GM10248 (cell line): Measurements from ENCODE around the gene IQSEC1.

Experiments
- CTCF ChIA-PET: fragments of 300-600 bp; sonication (Branson Sonifier 250); formaldehyde crosslinking; extraction: SDS; loops from one replicate; lab custom pipeline; 2021; ENCODE audit warnings: antibody characterized with exemption; lab: Yijun Ruan, JAX
- POLR2A ChIA-PET: fragments of 350-650 bp; sonication (Branson Sonifier 250); formaldehyde crosslinking; extraction: SDS; loops from one replicate; lab custom pipeline; 2020; ENCODE audit warnings: antibody characterized with exemption; lab: Yijun Ruan, JAX
- DNase-seq: peaks from one replicate; pipeline ENCODE4 v3.0.0; 2012; ENCODE audit errors: extremely low spot score
- TF ChIP-seq, protein P1 (sequence below): IDR thresholded peaks from 2 replicates; pipeline ENCODE4 v1.5.1; 2012; ENCODE audit warnings: mild to moderate bottlenecking, low read depth; ENCODE audit errors: extremely low read depth, missing control alignments, control extremely low read depth

IQSEC1 gene

DNA sequence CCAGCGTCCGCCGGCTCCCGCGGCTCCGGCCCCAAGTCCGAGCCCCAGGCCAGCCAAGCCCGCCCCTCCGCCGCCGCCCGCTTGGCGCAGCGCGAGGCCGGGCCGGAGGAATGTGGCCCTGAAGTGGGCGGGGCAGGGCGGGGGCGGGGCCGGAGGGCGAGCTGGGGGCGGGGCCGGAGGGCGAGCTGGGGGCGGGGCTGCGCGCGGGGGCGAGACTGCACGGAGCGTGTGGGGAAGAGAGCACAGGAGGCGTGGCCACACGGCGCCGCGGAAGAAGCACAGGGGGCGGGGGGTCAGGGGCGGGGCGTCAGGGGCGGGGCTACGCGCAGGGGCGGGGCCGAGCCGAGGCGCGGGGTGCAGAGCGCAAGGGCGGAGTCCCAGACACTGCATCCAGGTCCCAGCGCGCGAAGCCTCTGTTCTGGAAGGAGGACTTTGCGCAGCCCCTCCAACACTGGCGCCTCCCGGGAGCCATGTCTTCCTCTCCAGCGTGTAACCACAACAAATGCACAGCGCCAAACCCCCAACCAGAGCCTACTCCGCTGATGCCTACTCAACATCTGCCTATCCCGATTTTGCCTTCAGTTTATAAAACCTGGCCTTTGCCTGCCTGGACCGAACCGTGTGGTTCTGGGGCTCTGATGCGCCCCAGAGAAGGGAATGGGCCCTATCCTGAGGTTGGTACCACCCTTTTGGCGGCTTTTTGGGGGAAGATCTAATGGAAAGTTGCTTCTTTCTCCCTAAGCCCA lies 105.5 kb downstream of the IQSEC1 start:
- ChIA-PET POLR2A (interaction anchor here (0.7 kb wide), 1 partner anchor 512 kb away, joined by 4 read pairs; no protein-coding TSS in a partner anchor), CTCF (interaction anchor here (0.7 to 15.2 kb wide), 3 partner anchors 8 to 27 kb away, joined by 3 to 163 read pairs (median 3); no protein-coding TSS in a partner anchor)
- TF ChIP-seq, protein P1, sequence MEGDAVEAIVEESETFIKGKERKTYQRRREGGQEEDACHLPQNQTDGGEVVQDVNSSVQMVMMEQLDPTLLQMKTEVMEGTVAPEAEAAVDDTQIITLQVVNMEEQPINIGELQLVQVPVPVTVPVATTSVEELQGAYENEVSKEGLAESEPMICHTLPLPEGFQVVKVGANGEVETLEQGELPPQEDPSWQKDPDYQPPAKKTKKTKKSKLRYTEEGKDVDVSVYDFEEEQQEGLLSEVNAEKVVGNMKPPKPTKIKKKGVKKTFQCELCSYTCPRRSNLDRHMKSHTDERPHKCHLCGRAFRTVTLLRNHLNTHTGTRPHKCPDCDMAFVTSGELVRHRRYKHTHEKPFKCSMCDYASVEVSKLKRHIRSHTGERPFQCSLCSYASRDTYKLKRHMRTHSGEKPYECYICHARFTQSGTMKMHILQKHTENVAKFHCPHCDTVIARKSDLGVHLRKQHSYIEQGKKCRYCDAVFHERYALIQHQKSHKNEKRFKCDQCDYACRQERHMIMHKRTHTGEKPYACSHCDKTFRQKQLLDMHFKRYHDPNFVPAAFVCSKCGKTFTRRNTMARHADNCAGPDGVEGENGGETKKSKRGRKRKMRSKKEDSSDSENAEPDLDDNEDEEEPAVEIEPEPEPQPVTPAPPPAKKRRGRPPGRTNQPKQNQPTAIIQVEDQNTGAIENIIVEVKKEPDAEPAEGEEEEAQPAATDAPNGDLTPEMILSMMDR = no peak
- peak; percentile 100 for DNase-seq

DNA sequence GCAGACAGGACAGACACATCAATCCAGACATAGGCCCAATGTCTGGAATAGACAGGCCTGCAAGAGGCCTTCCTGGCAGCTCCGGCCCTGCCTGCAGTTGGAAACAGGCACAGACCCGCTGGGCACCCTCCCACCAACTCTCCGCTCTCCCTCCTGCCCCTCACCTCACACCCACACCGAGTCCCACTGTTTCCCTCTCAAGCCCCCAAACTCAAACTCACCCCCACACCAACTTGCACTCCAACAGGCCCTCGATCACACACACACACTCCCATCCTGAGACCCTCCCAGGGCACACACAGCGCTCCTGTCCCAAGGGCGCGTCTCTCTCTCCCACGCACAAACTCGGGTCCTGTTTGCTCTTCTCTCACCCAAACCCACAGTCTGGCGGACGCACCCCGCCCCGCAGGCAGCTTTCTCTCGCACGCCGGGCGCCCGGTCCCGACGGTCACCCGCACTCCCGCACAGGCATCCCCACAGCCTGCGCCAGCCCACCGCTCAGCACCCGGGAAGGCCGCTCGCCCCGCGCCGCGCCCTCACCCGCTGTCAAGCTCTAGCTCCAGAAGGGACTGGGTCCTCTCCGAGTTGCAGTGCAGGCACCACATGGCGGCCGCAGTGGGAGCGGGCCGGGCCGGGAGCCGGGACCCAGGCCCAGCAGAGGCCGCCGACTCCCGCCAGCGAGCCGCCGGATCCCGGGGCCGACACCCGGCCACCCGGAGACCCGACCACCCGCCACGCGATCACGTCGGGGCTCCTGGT lies 106.2 kb downstream of the IQSEC1 start:
- ChIA-PET CTCF (interaction anchor here (0.7 to 15.2 kb wide), 7 partner anchors 9 to 74 kb away, joined by 3 to 163 read pairs (median 3); no protein-coding TSS in a partner anchor), POLR2A (interaction anchor here (0.7 kb wide), 1 partner anchor 513 kb away, joined by 4 read pairs; no protein-coding TSS in a partner anchor)
- DNase-seq = peak; percentile 42

DNA sequence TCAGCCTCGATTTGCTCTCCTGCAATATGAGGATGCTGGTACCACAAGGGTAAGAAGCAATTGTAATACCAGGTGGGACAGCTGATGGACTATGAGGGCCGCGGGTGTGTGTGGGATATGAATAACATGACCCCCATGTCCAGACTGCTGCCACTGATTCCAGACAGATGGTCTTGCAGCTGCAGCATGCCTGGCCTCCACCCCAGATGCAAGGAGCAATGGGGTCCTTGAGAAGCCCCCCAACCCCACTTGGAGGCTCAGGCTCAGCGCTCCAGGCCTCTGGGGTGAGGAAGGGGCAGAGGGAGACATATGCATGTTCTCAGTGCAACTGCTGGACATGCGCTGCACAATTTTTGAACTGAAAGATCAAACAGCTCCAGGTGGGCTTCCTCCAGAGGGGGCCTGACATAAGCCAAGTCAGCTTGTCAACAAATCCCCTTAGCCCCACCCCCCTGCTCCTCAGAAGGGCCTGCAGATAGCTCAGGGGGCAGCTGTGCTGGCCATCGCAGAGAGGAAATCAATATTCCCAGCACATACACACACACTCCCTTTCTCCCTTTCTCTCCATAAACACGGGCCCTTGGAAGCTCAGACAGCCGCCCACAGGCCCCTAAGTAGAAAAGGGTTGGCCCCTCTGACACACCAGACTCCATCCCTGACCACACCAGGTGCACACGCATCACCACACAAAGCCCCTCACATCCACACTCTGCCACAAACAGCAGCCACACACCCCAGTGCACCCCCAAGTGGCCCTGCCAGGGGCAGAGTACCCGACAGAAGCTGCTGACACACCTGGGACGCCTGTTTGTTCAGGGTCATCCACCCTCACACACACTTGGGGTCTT lies 107.0 kb downstream of the IQSEC1 start:
- DNase-seq = no peak
- CTCF ChIA-PET = interaction anchor here (0.9 to 15.2 kb wide), 9 partner anchors 16 to 126 kb away, joined by 3 to 163 read pairs (median 3); no protein-coding TSS in a partner anchor
- TF ChIP-seq, protein P1 = no peak
- POLR2A ChIA-PET = no interaction called here

More for the DNA sequence above, 106.2 kb downstream of the IQSEC1 start:
- TF ChIP-seq, protein P1 = no peak

DNA sequence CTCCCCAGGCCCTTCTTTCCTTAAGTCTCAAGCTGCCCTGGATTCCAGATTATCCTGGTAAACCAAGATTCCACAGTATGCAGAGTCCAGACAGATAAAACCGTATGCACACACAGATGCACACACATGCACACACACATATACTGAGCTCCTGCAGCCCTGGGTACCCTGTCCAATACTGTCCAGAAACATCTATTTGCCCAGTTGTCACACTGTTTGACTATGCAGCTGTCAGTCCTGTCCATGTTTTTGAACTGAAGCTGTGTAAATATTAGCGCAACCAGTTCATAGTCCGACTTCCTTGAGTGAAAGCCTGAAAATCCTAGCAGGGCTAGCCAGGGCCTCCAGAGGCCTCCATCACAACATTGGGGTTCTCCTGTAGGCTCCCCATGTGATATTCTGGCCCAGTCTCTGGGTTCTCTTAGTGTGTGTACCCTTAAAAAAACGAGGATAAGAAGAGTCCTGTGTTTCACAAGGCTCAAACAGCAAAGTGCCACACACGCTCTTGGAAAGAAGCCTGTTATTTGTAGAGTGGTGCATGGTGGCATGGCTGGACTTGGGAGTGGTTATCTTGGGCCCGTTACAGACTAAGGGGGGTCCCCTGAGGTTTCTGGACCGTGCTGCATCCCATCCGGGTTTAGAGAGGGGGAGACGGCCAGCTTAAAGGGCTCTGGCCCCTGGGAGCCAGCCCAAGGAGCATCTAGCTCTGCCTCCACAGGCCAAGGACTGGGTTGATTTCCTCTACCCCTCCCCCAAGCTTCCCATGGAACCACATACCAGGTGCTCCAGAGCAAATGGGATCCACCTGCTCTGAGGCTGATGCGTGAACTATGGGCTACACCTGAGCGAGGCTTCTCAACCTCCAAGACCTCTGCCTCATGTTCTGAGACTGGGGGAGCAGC lies 108.3 kb downstream of the IQSEC1 start:
- ChIA-PET CTCF (interaction anchor here (0.6 to 15.2 kb wide), 9 partner anchors 8 to 127 kb away, joined by 3 to 163 read pairs (median 3); no protein-coding TSS in a partner anchor), POLR2A (interaction anchor here (0.5 kb wide), 1 partner anchor 339 kb away, joined by 3 read pairs; no protein-coding TSS in a partner anchor)
- DNase-seq = no peak
- TF ChIP-seq, protein P1 = no peak

DNA sequence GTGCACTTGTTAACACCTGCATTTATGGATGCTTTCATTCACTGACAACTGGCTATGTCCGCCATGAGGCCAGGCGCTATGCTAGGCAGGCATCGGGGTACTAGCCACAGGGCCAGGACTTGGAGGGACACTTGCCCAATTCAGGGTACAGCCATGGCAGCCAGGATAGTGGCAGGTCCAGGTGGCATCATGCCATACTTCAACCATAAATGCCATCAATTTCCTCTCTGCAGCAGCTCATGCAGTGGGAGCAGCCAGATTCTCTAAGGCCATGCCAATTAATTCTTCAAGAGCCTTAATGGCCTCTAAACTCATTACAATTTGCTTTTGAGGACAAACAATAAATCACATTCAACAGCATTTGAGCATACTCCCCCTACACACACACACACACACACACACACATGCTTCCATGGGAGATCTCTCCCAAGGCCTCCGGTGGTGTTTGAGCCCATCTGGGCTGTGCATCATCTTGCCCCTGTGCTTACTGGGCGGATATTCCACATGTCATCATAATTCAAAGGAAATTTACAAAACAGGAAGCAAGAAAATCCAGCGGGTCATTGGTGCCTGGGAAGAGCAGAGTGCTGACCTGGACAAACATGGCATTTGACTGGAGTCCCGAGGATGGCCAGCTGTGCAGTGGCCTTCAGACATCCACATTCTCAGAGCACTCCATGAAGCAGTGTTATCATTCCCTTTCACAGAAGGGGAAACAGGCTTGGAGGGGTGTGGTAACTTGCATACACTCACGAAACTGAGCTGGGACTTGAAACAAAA lies 109.1 kb downstream of the IQSEC1 start:
- TF ChIP-seq, protein P1 = no peak
- DNase-seq = no peak
- CTCF ChIA-PET = interaction anchor here (1.0 to 15.2 kb wide), 3 partner anchors 9 to 31 kb away, joined by 3 to 163 read pairs (median 6); no protein-coding TSS in a partner anchor
- POLR2A ChIA-PET = interaction anchor here (0.5 kb wide), 1 partner anchor 338 kb away, joined by 3 read pairs; no protein-coding TSS in a partner anchor
